ENCODE data around the gene MECP2. TPM values are rescaled to one million over a fixed set of nuclear protein-coding genes. Genes with fewer than 3 reads are reported as not detected.

MECP2 gene
- total and polyA plus RNA-seq, 2 donors (not counting 1 experiment from before 2014, with no cell fraction given), result 20.0 to 122 TPM

DNA sequence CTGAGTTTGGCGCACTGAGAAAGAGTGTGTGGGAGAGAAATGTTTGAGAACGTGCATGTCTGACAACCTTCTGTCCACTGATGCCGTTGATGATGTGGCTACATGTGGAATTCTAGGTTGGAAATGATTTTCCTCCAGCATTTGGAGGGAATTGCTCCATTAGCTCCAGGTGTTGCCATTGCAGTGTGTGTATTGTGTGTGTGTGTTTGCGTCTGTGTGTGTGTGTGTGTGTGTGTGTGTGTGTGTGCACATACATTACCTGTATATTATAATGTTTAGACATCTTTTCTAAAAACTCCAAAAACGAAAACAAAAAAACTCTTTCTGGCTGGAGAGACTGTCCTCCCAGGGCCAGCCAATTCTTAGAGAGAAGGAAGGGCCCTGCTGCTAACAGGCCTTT lies 18.2 kb upstream of the MECP2 start:
- Histone ChIP-seq H3K79me2 (ENCODE audit: control insufficient read depth, insufficient read depth, low read length) (no peaks in the 10 kb centered on the region), H2AFZ (ENCODE audit: insufficient read depth, low read depth, low read length, poor library complexity, severe bottlenecking) (no peak overlapping the region), H3K9me3 (ENCODE audit: control extremely low read depth in 1 of 3, control insufficient read depth in 2 of 3, insufficient read depth in 1 of 3, low read length in 2 of 3) (no peaks in the 10 kb centered on the region), H3K4me3 (ENCODE audit: control extremely low read depth in 1 of 5, extremely low read depth in 1 of 5, insufficient read depth in 1 of 5, low read depth in 2 of 5, low read length in 4 of 5) (no peak overlapping the region), H3K9ac (ENCODE audit: low read length) (no peak overlapping the region), H4K20me1 (ENCODE audit: control insufficient read depth, insufficient read depth, low read length, poor library complexity, severe bottlenecking) (no peaks in the 10 kb centered on the region), H3K4me1 (ENCODE audit: control insufficient read depth in 2 of 2, insufficient read depth in 2 of 2, low read length in 2 of 2) (no peaks in the 10 kb centered on the region), H3K4me2 (replicated peaks; ENCODE audit: low read depth, low read length, poor library complexity, severe bottlenecking) (no peak overlapping the region), H3K27me3 (replicated peaks in 1 of 4; ENCODE audit: control extremely low read depth in 1 of 4, control insufficient read depth in 3 of 4, insufficient read depth in 4 of 4, low read length in 3 of 4) (no peaks in the 10 kb centered on the region), H3K36me3 (replicated peaks in 1 of 2; ENCODE audit: control extremely low read depth in 1 of 2, control insufficient read depth in 1 of 2, extremely low read depth in 1 of 2, insufficient read depth in 2 of 2, low read length in 1 of 2) (no peaks in the 10 kb centered on the region), H3K27ac (ENCODE audit: low read length in 2 of 2) (no peak overlapping the region)
- POLR2A ChIA-PET, result no interaction called here
- intact Hi-C loops (cut with micrococcal nuclease), result no loop called here
- no peaks in the 10 kb centered on the region for H3K9me3 Mint-ChIP-seq (ENCODE audit: insufficient read depth)
- WGBS (ENCODE audit: insufficient coverage), result 100% methylated on average over 2 of the region's 5 CpGs
- H3K4me1 Mint-ChIP-seq, result peaks cover 4% of the 10 kb centered on the region
- no peak overlapping the region for H3K27ac Mint-ChIP-seq
- ATAC-seq (ENCODE audit: low read depth) (no peak), DNase-seq (no peak)
- no peaks in the 10 kb centered on the region for H3K27me3 Mint-ChIP-seq
- CTCF ChIA-PET, result no interaction called here
- no peak for TF ChIP-seq EZH2 (IDR thresholded peaks at IDR 0.05; ENCODE audit: borderline replicate concordance, insufficient read depth, low read depth, low read length, poor library complexity, severe bottlenecking)
- TF ChIP-seq, protein P1, sequence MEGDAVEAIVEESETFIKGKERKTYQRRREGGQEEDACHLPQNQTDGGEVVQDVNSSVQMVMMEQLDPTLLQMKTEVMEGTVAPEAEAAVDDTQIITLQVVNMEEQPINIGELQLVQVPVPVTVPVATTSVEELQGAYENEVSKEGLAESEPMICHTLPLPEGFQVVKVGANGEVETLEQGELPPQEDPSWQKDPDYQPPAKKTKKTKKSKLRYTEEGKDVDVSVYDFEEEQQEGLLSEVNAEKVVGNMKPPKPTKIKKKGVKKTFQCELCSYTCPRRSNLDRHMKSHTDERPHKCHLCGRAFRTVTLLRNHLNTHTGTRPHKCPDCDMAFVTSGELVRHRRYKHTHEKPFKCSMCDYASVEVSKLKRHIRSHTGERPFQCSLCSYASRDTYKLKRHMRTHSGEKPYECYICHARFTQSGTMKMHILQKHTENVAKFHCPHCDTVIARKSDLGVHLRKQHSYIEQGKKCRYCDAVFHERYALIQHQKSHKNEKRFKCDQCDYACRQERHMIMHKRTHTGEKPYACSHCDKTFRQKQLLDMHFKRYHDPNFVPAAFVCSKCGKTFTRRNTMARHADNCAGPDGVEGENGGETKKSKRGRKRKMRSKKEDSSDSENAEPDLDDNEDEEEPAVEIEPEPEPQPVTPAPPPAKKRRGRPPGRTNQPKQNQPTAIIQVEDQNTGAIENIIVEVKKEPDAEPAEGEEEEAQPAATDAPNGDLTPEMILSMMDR (IDR thresholded peaks at IDR 0.05), result no peak
- H3K4me3 Mint-ChIP-seq, result no peak overlapping the region

DNA sequence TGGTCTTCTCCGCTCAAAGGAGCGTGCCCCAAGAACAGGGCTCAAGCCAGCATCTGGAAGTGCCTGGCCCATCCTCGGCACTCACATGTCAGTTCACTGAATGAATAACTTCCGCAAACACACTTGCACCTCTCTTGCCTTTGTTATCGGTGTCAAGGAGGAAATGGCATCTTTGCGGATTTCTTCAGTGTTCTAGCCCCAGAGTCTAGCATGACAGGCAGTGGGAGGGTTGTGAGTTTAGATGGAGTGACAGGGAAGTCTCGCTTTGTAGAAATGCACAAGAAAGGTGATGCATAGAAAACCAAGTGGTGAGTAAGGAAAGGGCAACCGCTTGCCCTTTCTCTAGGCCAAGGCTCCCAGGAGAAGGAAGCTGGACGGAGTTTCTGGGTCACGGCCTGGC lies 17.6 kb upstream of the MECP2 start:
- intact Hi-C loops (cut with micrococcal nuclease), result no loop called here
- H3K4me1 ChIP-seq (ENCODE audit: control insufficient read depth in 2 of 2, insufficient read depth in 2 of 2, low read length in 2 of 2), result no peaks in the 10 kb centered on the region
- H3K4me3 Mint-ChIP-seq, result no peak overlapping the region
- H3K79me2 ChIP-seq (ENCODE audit: control insufficient read depth, insufficient read depth, low read length), result no peaks in the 10 kb centered on the region
- H3K36me3 ChIP-seq (replicated peaks in 1 of 2; ENCODE audit: control extremely low read depth in 1 of 2, control insufficient read depth in 1 of 2, extremely low read depth in 1 of 2, insufficient read depth in 2 of 2, low read length in 1 of 2), result no peaks in the 10 kb centered on the region
- H3K9me3 Mint-ChIP-seq (ENCODE audit: insufficient read depth), result no peaks in the 10 kb centered on the region
- no peak overlapping the region for H3K9ac ChIP-seq (ENCODE audit: low read length)
- H3K27me3 ChIP-seq (replicated peaks in 1 of 4; ENCODE audit: control extremely low read depth in 1 of 4, control insufficient read depth in 3 of 4, insufficient read depth in 4 of 4, low read length in 3 of 4), result no peaks in the 10 kb centered on the region
- 95% methylated on average over 4 of the region's 10 CpGs for WGBS (ENCODE audit: insufficient coverage)
- no peak overlapping the region for H3K4me2 ChIP-seq (replicated peaks; ENCODE audit: low read depth, low read length, poor library complexity, severe bottlenecking)
- POLR2A ChIA-PET, result no interaction called here
- CTCF ChIA-PET, result no interaction called here
- no peaks in the 10 kb centered on the region for H3K9me3 ChIP-seq (ENCODE audit: control extremely low read depth in 1 of 3, control insufficient read depth in 2 of 3, insufficient read depth in 1 of 3, low read length in 2 of 3)
- no peaks in the 10 kb centered on the region for H3K27me3 Mint-ChIP-seq
- no peak overlapping the region for H3K27ac Mint-ChIP-seq
- peaks cover 4% of the 10 kb centered on the region for H3K4me1 Mint-ChIP-seq
- TF ChIP-seq EZH2 (IDR thresholded peaks at IDR 0.05; ENCODE audit: borderline replicate concordance, insufficient read depth, low read depth, low read length, poor library complexity, severe bottlenecking), result no peak
- no peak overlapping the region for H3K27ac ChIP-seq (ENCODE audit: low read length in 2 of 2)
- DNase-seq (no peak), ATAC-seq (ENCODE audit: low read depth) (no peak)
- H3K4me3 ChIP-seq (ENCODE audit: control extremely low read depth in 1 of 5, extremely low read depth in 1 of 5, insufficient read depth in 1 of 5, low read depth in 2 of 5, low read length in 4 of 5), result no peak overlapping the region
- no peaks in the 10 kb centered on the region for H4K20me1 ChIP-seq (ENCODE audit: control insufficient read depth, insufficient read depth, low read length, poor library complexity, severe bottlenecking)
- H2AFZ ChIP-seq (ENCODE audit: insufficient read depth, low read depth, low read length, poor library complexity, severe bottlenecking), result no peak overlapping the region

Measured in B cell (primary cell).